HEK293T (cell line): Measurements from ENCODE around the gene LNP1.

ENCODE experiments used
- ARNT ChIP-seq: fragments of 450-650 bp; IDR thresholded peaks from 2 replicates; pipeline ENCODE4 v1.6.1; 2017; ENCODE audit warnings: mild to moderate bottlenecking
- BHLHE40 ChIP-seq: fragments of 450-650 bp; IDR thresholded peaks from 2 replicates; pipeline ENCODE4 v1.6.1; 2016; ENCODE audit warnings: mild to moderate bottlenecking, moderate library complexity, borderline replicate concordance
- CTBP1 ChIP-seq: fragments of 450-650 bp; IDR thresholded peaks from 2 replicates; pipeline ENCODE4 v1.6.1; 2016; ENCODE audit warnings: borderline replicate concordance
- ELF4 ChIP-seq: fragments of 450-650 bp; IDR thresholded peaks from 2 replicates; pipeline ENCODE4 v1.6.1; 2017; ENCODE audit warnings: antibody characterized with exemption
- FOXA1 ChIP-seq: fragments of 450-650 bp; IDR thresholded peaks from 2 replicates; pipeline ENCODE4 v1.6.1; 2016; ENCODE audit warnings: mild to moderate bottlenecking
- FOXM1 ChIP-seq: fragments of 450-650 bp; IDR thresholded peaks from 2 replicates; pipeline ENCODE4 v1.6.1; 2017; ENCODE audit warnings: mild to moderate bottlenecking, borderline replicate concordance
- HDGF ChIP-seq: fragments of 450-650 bp; IDR thresholded peaks from 2 replicates; pipeline ENCODE4 v1.6.1; 2017; ENCODE audit warnings: antibody characterized with exemption, borderline replicate concordance
- NFRKB ChIP-seq: fragments of 450-650 bp; IDR thresholded peaks from 2 replicates; pipeline ENCODE4 v1.6.1; 2016; ENCODE audit warnings: mild to moderate bottlenecking, moderate library complexity
- TARDBP ChIP-seq: fragments of 450-650 bp; IDR thresholded peaks from 2 replicates; pipeline ENCODE4 v1.6.1; 2016

GRCh38 chr3:100389025-100389424 is 12.3 kb upstream of the LNP1 start:
- no peak for TF ChIP-seq ARNT
- TF ChIP-seq HDGF, result no peak
- TF ChIP-seq NFRKB, result no peak
- TF ChIP-seq FOXA1, result no peak
- no peak for TF ChIP-seq BHLHE40
- no peak for TF ChIP-seq FOXM1
- TF ChIP-seq ELF4, result no peak
- TF ChIP-seq CTBP1, result no peak
- no peak for TF ChIP-seq TARDBP
